ENCODE data around the gene DOCK10.

Gene DOCK10

DNA sequence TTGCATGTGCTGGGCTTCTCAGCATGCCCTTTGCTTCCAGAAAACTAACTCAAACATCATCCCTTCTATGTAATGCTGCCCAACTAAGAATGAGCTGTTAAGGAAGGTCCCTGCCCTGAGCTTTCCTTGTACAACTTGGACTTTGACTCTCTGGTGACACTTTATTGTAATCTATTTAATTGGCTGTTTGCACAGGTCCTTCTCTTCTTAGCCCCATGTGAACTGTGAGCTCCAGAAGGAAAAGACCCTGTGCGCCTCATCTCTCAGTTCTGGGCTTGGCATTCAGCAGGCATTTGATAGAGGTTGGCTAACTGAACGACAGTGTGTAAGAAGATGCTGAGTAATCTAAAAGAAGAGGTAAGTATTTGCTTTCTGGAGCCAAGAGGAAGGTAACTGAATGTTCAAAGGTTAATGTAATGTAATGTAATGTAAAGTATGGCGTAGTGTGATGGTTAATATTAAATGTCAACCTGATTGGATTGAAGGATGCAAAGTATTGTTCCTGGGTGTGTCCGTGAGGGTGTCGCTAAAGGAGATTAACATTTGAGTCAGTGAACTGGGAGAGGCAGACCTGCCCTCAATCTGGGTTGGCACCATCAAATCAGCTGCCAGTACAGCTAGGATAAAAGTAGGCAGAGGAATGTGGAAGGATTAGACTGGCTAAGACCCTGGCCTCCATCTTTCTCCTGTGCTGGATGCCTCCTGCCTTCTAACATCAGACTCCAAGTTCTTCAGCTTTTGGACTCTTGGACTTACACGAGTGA is 265.3 kb downstream of the DOCK10 start:
- no peak for DNase-seq (ENCODE audit: low spot score)

DNA sequence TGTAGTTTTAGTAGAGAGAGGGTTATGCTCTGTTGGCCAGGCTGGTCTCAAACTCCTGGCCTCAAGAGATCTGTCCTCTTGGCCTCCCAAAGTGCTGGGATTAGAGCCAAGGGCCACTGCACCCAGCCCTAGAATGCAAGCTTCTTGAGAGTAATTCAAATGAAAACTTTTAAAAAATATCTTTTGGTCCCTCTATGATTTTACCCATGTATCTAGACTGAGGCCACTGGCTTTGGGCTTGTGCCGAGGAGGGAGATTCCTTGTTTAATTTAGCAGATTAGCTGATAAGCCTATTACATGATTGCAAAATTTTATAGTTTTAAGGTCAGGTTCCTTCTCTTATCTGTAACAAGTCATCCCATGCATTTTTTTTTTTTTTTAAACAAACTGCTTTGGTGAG is 266.6 kb downstream of the DOCK10 start:
- DNase-seq (ENCODE audit: low spot score): no peak

- DNase-seq (ENCODE audit: low spot score): no peak
These were observed 267.5 kb downstream of the DOCK10 start for GRCh38 chr2:224774735-224775134.

- no peak for DNase-seq (ENCODE audit: low spot score)
These were observed 269.8 kb downstream of the DOCK10 start for GRCh38 chr2:224772494-224772893.

GRCh38 chr2:224769489-224769888 is 272.8 kb downstream of the DOCK10 start:
- DNase-seq (ENCODE audit: low spot score): no peak

- no peak for DNase-seq (ENCODE audit: low spot score)
These were observed 277.6 kb downstream of the DOCK10 start for GRCh38 chr2:224764565-224765236.

DNA sequence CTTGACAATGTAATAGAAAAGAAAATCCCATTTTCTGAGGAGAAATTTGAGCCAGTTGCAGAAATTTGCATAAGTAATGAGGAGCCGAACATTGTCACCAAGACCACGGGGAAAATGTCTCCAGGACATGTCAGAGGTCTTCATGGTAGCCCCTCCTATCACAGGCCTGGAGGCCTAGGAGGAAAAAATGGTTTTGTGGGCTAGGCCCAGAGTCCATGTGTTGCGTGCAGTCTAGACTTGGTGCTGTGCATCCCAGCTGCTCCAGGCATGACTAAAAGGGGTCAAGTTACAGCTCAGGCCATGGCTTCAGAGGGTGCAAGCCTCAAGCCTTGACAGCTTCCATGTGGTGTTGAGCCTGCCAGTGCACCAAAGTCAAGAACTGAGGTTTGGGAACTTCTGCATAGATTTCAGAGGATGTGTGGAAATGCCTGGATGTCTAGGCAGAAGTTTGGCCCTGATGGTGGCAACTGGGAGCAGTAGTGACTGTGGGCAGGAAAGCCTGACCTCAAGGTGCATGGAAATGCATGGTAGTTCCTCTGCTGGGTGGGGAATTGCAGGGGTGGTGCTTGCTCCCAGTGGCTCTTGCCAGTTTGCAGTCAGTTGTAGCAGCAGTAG is 284.2 kb downstream of the DOCK10 start:
- DNase-seq (ENCODE audit: low spot score): no peak

DNA sequence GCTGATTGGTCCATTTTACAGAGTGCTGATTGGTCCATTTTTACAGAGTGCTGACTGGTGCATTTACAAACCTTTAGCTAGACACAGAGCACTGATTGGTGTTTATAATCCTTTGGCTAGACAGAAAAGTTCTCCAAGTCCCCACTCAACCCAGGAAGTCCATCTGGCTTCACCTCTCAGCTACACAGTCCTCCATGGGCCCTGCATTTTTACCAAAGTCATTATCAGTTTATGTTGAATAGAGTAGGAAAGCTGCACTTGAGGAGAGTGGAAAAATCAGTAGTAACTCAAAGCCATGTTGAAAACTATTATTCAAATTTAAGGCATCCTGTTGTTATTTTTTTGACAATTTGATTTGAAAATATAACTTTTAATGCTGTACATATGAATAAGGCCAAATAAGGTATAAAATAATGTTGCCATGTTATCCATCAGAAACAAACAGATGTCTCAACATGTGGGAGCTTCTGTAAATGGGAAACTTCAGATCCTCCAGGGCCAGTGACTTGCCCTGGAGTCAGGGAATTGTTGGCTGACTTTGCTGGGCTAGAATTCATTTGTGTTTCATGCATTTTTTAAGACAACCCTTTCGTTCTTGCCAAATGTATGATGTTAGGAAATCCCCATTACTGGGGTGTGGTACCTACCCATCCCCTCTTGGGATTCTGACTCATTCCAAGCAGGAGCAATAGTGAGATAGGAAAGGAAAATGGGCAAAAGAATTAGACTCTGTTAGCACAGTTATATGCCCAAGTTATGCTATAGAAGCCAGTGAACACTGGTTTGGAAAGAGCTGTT is 288.3 kb downstream of the DOCK10 start:
- DNase-seq (ENCODE audit: low spot score): no peak

GRCh38 chr2:224751996-224752698 is 290.1 kb downstream of the DOCK10 start:
- DNase-seq (ENCODE audit: low spot score): no peak

DNA sequence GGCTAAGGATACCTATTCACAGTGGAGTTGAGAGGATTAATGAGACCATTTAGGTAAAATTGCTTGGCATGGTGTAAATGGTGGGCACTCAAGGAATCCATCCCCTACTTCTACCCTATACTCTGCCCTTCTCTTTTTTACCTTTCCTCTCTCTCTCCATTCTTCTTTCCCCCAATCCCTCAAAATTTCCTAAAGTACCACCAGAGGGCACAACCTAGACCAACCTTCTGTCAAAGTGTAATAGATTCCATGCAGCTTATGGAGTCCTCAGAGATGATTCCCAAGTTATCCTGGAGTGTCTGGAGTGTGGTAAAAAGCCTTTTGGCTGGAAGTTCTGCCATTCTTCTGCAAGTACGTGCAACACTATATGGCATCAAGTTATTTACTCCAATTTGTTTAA is 293.1 kb downstream of the DOCK10 start:
- no peak for DNase-seq (ENCODE audit: low spot score)

- no peak for DNase-seq (ENCODE audit: low spot score)
These were observed 294.5 kb downstream of the DOCK10 start for GRCh38 chr2:224747765-224748164.

DNA sequence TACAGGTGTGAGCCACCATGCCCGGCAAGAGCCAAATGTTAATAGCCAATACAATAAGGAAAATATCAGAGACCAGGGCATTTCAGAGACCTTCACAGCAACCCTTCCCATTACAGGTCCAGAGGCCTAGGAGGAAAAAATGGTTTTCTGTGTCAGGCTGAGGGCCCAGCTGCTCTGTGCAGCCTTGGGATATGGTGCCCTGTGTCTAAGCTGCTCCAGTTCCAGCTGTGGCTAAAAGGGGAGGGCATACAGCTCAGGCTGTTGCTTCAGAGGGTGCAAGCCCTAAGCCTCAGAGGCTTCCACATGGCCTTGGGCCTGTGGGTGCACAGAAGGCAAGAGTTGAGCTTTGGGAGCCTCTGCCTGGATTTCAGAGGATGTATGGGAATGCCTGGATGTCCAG is 306.0 kb downstream of the DOCK10 start:
- DNase-seq (ENCODE audit: low spot score): no peak

DNA sequence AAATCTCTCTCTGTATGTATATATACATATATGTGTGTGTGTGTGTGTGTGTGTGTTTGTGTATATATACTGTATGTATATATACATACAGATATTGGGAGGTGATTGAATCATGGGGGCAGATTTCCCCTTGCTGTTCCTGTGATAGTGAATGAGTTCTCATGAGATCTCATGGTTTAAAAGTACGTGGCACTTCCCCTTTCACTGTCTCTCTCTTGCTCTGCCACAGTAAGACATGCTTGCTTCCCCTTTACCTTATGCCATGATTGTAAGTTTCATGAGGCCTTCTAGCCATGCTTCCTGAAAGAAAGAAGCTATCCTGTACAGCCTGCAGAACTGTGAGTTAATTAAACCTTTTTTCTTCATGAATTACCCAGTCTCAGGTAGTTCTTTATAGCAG is 307.3 kb downstream of the DOCK10 start:
- no peak for DNase-seq (ENCODE audit: low spot score)

DNA sequence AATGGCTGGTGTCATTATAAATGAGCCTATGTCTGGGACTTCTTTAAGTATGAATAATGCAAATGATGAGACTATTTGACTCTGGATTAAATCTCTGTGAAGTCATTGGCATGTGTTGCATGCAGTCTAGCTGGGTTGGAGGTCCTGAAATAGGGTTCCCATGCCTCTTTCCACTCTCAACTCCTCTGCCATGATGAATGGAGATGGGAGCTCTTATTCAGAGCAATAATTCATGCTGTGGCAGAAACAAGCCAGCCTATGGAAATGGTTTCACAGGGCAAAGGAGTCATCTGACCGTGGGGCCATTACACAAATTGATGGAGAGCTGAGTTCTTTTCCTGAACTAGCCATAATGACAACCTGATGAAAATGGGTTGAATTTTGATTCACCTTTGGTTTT is 310.6 kb downstream of the DOCK10 start:
- DNase-seq (ENCODE audit: low spot score): no peak

GRCh38 chr2:224729435-224729834 is 312.8 kb downstream of the DOCK10 start:
- no peak for DNase-seq (ENCODE audit: low spot score)

DNA sequence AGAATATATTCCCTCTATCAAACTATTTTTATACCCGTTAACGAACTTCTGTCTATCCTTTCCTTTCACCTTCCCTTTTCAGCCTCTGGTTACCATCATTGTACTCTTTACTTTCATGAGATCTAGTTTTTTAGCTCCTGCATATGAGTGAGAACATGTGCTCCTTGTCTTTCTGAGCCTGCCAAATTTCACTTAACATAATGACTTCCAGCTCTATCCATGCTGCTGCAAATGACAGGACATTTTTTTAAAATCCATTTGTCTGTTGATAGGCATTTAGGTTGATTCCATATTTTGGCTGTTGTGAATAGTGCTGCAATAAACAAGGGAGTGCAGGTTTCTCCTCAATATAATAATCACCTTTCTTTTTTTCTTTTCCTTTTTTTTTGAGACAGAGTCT is 317.9 kb downstream of the DOCK10 start:
- DNase-seq (ENCODE audit: low spot score): no peak

- no peak for DNase-seq (ENCODE audit: low spot score)
These were observed 318.6 kb downstream of the DOCK10 start for GRCh38 chr2:224723586-224724217.

GRCh38 chr2:224722770-224723169 is 319.5 kb downstream of the DOCK10 start:
- DNase-seq (ENCODE audit: low spot score): no peak

- DNase-seq (ENCODE audit: low spot score): no peak
These were observed 320.0 kb downstream of the DOCK10 start for GRCh38 chr2:224722250-224722649.

GRCh38 chr2:224716921-224717320 is 325.3 kb downstream of the DOCK10 start:
- DNase-seq (ENCODE audit: low spot score): no peak

- no peak for DNase-seq (ENCODE audit: low spot score)
These were observed 326.1 kb downstream of the DOCK10 start, which contains the start of gene CCDC195 for GRCh38 chr2:224716201-224716600. CCDC195 (minus strand) TSS chr2:224716365; CDS start chr2:224716365, 0 bp downstream.
